ENCODE results near the gene SMAD6. TPM values are rescaled to one million over a fixed set of nuclear protein-coding genes. Genes with fewer than 3 reads are reported as not detected.

Gene SMAD6
- total and polyA plus RNA-seq, 2 donors (not counting 1 experiment from before 2014, with no cell fraction given): 0.03 to 0.37 TPM

DNA sequence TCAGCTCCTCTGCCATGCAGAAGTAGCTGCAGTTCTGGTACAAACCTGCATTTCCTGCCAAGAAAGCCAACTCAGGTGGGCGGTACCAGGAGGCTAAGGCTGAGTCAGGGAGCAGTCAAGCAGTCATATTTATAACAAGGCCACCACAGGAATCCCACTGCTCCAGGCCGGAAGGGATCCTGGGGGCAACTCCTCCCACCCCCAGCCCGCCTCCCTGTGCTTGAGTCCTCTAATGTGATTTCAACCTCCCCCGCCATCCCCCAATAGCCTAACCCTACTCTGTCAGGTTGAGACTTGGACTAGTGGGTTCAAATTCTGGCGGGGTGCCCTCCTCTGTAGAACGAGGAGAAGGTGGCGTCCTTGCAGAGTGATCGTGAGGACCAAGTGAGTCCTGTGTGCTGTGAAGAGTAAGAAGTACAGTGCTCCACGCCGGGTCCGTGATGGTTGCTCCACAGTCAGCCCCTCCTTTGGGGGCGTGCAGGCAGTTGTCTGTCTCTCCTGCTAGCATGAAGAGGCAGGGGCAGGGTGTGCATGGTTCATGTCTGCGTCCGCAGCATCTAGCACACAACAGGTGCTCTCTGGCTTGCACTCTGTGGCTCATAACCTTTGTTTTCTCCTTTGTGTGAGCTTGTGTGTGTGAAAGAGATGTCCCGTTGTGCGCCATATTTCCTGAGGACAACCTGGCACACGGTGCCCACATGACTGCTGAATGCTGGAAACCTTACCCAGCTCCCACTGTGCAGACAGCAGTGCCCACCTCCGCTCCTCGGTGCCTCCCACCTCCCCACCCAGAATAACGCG is 78.3 kb downstream of the SMAD6 start:
- Histone ChIP-seq H3K27me3 (replicated peaks in 1 of 4; ENCODE audit: control extremely low read depth in 1 of 4, control insufficient read depth in 3 of 4, insufficient read depth in 4 of 4, low read length in 3 of 4) (no peaks in the 10 kb centered on the region), H3K4me3 (ENCODE audit: control extremely low read depth in 1 of 5, extremely low read depth in 1 of 5, insufficient read depth in 1 of 5, low read depth in 2 of 5, low read length in 4 of 5) (no peak overlapping the region), H4K20me1 (ENCODE audit: control insufficient read depth, insufficient read depth, low read length, poor library complexity, severe bottlenecking) (no peaks in the 10 kb centered on the region), H3K4me1 (ENCODE audit: control insufficient read depth in 2 of 2, insufficient read depth in 2 of 2, low read length in 2 of 2) (no peaks in the 10 kb centered on the region), H3K4me2 (replicated peaks; ENCODE audit: low read depth, low read length, poor library complexity, severe bottlenecking) (no peak overlapping the region), H3K79me2 (ENCODE audit: control insufficient read depth, insufficient read depth, low read length) (no peaks in the 10 kb centered on the region), H3K9me3 (ENCODE audit: control extremely low read depth in 1 of 3, control insufficient read depth in 2 of 3, insufficient read depth in 1 of 3, low read length in 2 of 3) (no peaks in the 10 kb centered on the region), H3K27ac (ENCODE audit: low read length in 2 of 2) (no peak overlapping the region), H3K36me3 (replicated peaks in 1 of 2; ENCODE audit: control extremely low read depth in 1 of 2, control insufficient read depth in 1 of 2, extremely low read depth in 1 of 2, insufficient read depth in 2 of 2, low read length in 1 of 2) (no peaks in the 10 kb centered on the region), H3K9ac (ENCODE audit: low read length) (no peak overlapping the region), H2AFZ (ENCODE audit: insufficient read depth, low read depth, low read length, poor library complexity, severe bottlenecking) (no peak overlapping the region)
- POLR2A ChIA-PET: no interaction called here
- no peaks in the 10 kb centered on the region for H3K9me3 Mint-ChIP-seq (ENCODE audit: insufficient read depth)
- H3K27ac Mint-ChIP-seq: no peak overlapping the region
- no peak overlapping the region for H3K4me3 Mint-ChIP-seq
- DNase-seq (no peak), ATAC-seq (ENCODE audit: low read depth) (no peak)
- H3K4me1 Mint-ChIP-seq: no peaks in the 10 kb centered on the region
- peaks cover 5% of the 10 kb centered on the region for H3K27me3 Mint-ChIP-seq
- TF ChIP-seq, protein P1, sequence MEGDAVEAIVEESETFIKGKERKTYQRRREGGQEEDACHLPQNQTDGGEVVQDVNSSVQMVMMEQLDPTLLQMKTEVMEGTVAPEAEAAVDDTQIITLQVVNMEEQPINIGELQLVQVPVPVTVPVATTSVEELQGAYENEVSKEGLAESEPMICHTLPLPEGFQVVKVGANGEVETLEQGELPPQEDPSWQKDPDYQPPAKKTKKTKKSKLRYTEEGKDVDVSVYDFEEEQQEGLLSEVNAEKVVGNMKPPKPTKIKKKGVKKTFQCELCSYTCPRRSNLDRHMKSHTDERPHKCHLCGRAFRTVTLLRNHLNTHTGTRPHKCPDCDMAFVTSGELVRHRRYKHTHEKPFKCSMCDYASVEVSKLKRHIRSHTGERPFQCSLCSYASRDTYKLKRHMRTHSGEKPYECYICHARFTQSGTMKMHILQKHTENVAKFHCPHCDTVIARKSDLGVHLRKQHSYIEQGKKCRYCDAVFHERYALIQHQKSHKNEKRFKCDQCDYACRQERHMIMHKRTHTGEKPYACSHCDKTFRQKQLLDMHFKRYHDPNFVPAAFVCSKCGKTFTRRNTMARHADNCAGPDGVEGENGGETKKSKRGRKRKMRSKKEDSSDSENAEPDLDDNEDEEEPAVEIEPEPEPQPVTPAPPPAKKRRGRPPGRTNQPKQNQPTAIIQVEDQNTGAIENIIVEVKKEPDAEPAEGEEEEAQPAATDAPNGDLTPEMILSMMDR (IDR thresholded peaks at IDR 0.05): no peak
- no peak for TF ChIP-seq EZH2 (IDR thresholded peaks at IDR 0.05; ENCODE audit: borderline replicate concordance, insufficient read depth, low read depth, low read length, poor library complexity, severe bottlenecking)
- 91% methylated on average over 12 of the region's 21 CpGs for WGBS (ENCODE audit: insufficient coverage)
- CTCF ChIA-PET: no interaction called here
- intact Hi-C loops (cut with micrococcal nuclease): no loop called here

DNA sequence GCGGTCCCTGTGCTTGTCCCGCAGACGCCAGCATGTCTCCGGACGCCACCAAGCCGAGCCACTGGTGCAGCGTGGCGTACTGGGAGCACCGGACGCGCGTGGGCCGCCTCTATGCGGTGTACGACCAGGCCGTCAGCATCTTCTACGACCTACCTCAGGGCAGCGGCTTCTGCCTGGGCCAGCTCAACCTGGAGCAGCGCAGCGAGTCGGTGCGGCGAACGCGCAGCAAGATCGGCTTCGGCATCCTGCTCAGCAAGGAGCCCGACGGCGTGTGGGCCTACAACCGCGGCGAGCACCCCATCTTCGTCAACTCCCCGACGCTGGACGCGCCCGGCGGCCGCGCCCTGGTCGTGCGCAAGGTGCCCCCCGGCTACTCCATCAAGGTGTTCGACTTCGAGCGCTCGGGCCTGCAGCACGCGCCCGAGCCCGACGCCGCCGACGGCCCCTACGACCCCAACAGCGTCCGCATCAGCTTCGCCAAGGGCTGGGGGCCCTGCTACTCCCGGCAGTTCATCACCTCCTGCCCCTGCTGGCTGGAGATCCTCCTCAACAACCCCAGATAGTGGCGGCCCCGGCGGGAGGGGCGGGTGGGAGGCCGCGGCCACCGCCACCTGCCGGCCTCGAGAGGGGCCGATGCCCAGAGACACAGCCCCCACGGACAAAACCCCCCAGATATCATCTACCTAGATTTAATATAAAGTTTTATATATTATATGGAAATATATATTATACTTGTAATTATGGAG is 79.1 kb downstream of the SMAD6 start:
- intact Hi-C loops (cut with micrococcal nuclease): no loop called here
- Histone ChIP-seq H3K4me3 (ENCODE audit: control extremely low read depth in 1 of 5, extremely low read depth in 1 of 5, insufficient read depth in 1 of 5, low read depth in 2 of 5, low read length in 4 of 5) (no peak overlapping the region), H3K79me2 (ENCODE audit: control insufficient read depth, insufficient read depth, low read length) (no peaks in the 10 kb centered on the region), H3K36me3 (replicated peaks in 1 of 2; ENCODE audit: control extremely low read depth in 1 of 2, control insufficient read depth in 1 of 2, extremely low read depth in 1 of 2, insufficient read depth in 2 of 2, low read length in 1 of 2) (no peaks in the 10 kb centered on the region), H3K4me2 (replicated peaks; ENCODE audit: low read depth, low read length, poor library complexity, severe bottlenecking) (no peak overlapping the region), H2AFZ (ENCODE audit: insufficient read depth, low read depth, low read length, poor library complexity, severe bottlenecking) (no peak overlapping the region), H3K9me3 (ENCODE audit: control extremely low read depth in 1 of 3, control insufficient read depth in 2 of 3, insufficient read depth in 1 of 3, low read length in 2 of 3) (no peaks in the 10 kb centered on the region), H3K4me1 (ENCODE audit: control insufficient read depth in 2 of 2, insufficient read depth in 2 of 2, low read length in 2 of 2) (no peaks in the 10 kb centered on the region), H3K27me3 (replicated peaks in 1 of 4; ENCODE audit: control extremely low read depth in 1 of 4, control insufficient read depth in 3 of 4, insufficient read depth in 4 of 4, low read length in 3 of 4) (no peaks in the 10 kb centered on the region), H4K20me1 (ENCODE audit: control insufficient read depth, insufficient read depth, low read length, poor library complexity, severe bottlenecking) (no peaks in the 10 kb centered on the region), H3K9ac (ENCODE audit: low read length) (no peak overlapping the region), H3K27ac (ENCODE audit: low read length in 2 of 2) (no peak overlapping the region)
- no peak for TF ChIP-seq EZH2 (IDR thresholded peaks at IDR 0.05; ENCODE audit: borderline replicate concordance, insufficient read depth, low read depth, low read length, poor library complexity, severe bottlenecking)
- TF ChIP-seq, protein P1 (IDR thresholded peaks at IDR 0.05): no peak
- 98% methylated on average over 61 of the region's 73 CpGs for WGBS (ENCODE audit: insufficient coverage)
- ChIA-PET CTCF (no interaction called here), POLR2A (no interaction called here)
- H3K9me3 Mint-ChIP-seq (ENCODE audit: insufficient read depth): no peaks in the 10 kb centered on the region
- H3K27ac Mint-ChIP-seq: no peak overlapping the region
- no peaks in the 10 kb centered on the region for H3K4me1 Mint-ChIP-seq
- no peak for ATAC-seq (ENCODE audit: low read depth)
- H3K4me3 Mint-ChIP-seq: no peak overlapping the region
- peaks cover 5% of the 10 kb centered on the region for H3K27me3 Mint-ChIP-seq
- DNase-seq: no peak
